HG03520 (cell line): ENCODE results near the gene CAPN11.

Experiments
- ATAC-seq: cut with Tn5 transposase; IDR thresholded peaks from one replicate; pipeline ENCODE4 v1.9.1; 2021; ENCODE audit warnings: mild to moderate bottlenecking, moderate library complexity; ENCODE audit not compliant: unreplicated experiment

CAPN11 gene

DNA sequence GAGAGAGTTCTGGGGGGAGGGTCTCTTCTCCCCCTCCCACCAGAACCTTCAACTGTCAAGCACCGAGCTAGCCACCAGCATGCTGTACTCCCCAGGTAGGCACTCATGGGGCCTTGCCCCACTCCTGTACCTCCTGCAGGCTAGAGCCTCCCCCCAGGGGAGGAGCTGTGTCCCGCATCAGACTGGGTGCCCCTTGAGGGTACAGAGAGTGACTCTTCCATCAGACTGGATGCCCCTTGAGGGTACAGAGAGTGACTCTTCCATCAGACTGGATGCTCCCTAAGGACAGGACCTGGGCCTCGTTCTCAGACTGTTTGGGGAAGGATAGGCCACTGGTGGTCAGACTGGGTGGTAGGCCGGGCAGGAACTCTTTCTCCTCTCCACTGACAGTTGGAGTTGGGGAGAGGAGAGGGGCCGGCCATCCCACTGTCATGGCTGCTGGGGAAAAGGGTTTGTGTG, at the start of gene CAPN11:
Gene CAPN11, plus strand, starts transcription at position 51 of the 459 bp plus-strand sequence. Its CDS starts 29 bp downstream, at position 80.
- ATAC-seq: no peak

GRCh38 chr6:44109212-44109611, 49.4 kb upstream of the CAPN11 start:
- no peak for ATAC-seq

GRCh38 chr6:44110005-44110676, 48.5 kb upstream of the CAPN11 start:
- no peak for ATAC-seq

DNA sequence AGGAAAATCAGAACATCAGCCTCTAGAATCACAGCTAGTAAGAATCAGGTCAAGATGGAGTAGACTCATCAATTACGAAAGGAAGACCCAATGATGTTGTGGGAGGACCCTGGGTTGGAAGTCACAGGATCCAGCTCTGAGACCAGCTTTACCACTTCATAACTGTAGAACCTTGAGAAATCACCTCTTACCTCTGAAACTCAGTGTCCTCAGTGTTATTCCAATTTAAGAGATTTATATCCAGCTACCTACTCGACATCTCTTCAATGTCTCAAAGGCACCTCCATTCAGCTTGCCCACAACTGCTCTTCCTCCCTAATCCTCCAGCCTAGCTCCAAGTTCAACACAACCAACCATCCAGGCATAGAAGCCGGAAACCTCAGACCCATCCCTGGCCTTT, 47.7 kb upstream of the CAPN11 start:
- no peak for ATAC-seq

- ATAC-seq: no peak
Measured at GRCh38 chr6:44111434-44112417, 46.9 kb upstream of the CAPN11 start.

DNA sequence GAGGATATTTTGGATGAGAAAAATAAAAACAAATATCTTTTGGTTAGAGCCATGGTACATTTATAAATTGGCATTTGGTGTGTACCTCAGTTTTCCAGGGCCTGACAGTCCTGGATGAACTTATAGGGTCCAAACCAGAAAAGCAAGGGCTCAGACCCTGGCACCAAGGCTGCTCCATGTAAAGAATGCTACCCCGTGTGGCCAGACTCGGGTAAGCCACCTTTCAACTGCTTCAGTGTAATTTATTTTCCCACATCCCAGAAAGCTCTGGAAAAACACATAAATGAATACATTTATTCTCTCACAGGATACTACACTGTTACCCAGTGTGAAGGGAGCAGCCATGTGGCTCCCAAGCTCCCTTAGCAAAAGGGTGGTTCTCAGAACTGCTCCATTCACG, 45.2 kb upstream of the CAPN11 start:
- no peak for ATAC-seq

DNA sequence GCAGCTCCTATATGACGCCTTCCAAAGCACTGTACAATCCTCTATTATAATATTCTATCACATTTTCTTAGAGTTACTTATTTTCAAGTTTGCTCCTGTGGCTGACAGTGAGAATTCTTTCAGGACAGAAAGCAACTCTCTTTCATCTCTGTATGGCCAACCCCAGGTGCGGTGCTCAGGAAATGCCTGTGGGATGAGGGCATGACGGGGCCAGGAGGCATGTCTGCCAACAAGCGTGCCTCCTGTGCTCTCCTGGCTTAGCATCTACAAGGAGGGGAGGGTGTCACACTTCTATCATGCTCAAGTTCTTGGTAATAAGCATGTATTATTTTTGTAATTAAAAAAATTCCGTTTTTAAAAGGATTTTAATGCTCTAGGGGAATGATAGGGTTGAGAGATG, 42.8 kb upstream of the CAPN11 start:
- no peak for ATAC-seq

DNA sequence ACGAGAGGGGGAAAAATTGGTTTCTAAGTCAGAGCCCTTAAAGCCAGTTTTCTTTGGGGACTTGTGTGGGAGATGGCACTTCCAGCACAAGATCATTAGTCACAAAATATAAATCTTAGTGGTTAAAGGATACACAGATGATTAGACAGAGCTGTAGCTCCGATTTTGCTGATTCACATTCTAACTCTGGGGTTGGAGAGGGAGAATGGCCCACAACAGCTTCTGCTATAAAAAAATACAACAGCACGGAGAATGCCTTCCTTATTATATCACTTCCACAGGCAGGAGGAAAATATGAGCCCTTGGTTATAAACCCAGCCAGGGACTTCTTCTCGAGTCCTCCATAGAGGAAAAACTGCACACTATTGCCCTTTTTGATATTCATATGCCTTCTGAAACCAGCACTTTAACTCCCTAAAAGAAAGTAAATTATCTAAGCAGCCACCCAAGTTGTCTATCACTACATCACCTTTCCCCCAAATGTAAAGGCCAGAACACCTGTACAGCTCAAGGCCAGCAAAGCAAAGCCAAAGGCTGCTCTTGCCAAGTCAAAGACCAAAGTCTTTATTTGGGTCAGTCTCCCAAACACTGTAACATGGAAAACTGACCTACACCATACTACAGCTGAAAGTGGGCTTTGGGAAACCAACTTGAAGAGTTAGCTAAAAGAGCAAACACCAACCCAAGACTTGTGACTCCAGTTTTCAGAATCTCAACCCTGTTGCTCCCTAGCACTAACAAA, 41.8 kb upstream of the CAPN11 start:
- no peak for ATAC-seq

DNA sequence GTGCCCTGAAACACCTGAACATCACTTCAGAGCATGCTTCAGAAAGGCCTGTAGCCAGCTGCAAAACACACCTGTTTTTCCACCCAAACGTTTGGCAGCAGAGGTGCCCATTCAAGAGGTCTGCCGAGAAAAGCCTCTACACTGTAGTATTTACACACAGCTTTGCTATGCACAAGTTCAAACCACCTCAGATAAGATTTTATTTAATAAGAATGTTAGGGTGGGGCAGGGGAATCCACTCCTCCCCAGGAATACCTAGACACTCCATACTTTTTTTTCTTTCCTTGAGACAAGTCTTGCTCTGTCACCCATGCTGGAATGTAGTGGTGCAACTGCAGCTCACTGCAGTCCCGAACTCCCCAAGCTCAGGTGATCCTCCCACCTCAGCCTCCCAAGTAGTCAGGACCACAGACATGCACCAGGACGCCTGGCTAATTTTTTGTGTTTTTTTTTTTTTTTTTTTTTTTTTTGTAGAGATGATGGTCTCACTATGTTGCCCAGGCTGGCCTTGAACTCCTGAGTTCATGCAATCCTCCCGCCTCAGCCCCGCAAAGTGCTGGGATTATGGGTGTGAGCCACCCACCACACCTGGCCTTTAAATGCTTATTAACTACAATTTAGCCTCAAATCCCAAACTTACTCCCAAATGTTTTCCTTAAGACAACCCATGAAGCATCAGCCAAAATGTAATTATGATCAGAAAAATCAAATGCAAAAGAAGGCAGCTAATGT, 41.1 kb upstream of the CAPN11 start:
- ATAC-seq: no peak

DNA sequence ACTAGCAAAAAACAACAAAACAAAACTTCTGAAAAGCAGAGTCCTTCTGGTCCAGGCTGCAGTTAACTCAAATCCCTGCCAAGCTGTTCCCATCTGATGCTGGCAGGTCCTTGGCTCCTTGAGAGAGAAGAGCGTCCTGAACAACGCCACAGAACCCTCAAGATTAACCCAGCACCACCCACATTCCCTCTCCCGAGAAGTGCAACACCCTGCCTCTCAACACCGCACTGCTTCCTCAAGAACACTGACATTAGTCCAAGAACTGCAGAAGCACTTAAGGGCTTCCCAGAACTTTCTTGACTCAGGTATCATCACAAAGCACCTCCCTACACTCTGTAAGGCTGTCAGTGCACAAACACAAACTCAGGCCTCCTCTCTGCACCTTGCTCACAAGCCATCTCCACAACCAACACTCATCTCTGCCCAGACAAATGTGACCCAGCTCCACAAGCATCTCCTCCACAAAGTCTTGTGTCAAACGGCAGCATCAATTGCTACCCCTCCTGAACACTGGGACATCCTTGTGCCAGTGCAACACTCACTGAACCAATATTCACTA, 38.8 kb upstream of the CAPN11 start:
- ATAC-seq: no peak

DNA sequence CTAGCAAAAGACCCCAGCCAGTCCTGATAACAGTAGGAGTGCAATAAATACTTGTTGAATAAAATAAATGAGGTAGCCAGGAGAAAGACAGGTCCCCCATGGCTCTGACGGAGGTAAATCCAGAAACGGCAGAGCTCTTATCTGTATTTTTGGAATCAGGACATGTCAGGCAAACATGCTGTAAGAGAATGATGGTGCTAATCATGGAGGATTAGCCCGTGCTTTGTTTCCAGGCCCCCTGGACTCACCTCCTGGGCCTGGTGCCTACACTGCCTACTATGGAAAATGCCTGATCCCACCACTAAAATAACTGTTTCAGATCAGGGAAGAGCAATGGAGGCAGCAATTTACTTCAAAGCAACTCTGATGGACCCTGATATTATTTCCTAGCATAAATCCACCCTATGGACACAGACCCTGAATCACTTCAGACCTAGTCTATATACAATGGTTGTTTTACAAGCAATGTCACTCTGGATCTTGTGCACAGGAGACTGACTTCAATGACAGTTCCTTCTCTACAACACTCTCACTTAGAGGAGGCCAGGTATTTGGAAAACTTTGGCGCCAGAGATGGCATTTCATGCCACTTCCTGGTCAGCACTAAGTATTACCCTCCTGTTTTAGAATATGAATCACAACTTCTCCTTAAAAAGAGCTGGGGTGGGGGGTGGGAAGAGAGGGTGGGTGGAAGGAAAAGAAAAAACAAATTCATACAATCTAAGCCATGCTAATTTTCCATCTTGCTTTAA, 37.8 kb upstream of the CAPN11 start:
- ATAC-seq: no peak

GRCh38 chr6:44122801-44123200, 35.8 kb upstream of the CAPN11 start:
- ATAC-seq: no peak

DNA sequence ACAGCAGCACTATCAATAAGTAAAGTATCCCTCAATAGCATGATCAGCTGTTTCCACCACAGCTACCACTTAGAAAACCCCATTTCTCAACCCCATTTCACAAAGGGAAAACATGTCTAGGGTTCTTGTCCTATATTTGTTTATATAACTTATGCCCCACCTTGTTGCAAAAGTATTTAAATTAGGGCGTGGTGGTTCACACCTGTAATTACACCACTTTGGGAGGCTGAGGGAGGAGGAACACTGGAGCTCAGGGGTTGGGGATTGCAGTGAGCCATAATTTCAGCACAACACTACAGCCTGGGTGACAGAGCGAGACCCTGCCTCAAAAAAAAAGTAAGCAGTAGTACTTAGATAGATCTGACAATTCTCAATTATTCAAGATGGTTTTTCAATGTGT, 35.1 kb upstream of the CAPN11 start:
- ATAC-seq: no peak

GRCh38 chr6:44126320-44127149, 32.1 kb upstream of the CAPN11 start:
- ATAC-seq: peak; percentile 33

DNA sequence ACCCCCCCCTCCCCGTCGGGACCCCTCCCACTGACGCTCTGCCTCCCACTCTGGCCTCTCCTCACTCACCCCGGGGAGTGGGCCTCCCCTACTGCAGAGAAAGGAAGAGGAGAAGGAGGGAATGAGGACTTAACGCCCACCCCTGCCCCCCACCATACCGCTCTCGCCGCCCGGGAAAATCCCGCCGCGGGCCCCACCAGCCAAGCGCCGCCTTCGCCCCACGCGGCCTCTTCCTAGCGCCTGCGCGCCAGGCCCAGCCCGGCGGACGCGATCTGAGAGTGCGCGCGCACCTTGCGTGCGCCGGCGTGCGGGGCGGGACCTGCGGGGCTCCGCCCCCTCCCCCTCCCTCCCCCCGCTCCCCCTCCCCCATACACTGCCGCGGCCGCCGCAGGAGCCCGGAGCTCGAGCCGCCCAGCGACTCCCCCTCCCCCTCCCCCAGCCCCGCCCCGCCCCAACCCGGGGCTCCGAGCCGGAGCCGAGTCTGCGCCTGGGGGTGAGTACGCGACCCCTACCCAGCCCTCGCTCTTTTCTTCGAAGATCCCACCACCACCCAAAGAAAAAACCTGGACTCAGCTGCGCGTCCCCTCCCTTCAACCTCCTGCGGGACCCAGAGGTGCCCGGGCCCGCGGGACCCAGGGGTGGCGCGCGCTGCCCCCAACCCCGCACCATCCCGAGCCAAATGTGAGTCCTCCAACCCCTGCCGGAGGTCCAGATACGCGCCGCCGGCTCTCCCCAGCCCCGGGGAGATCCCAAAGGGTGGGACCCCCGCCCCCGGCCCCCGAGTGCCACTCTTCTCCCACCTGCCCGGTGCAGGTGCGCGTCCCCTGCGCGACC, 31.2 kb upstream of the CAPN11 start, which contains the start of the genes MRPL14 and TMEM63B:
Gene MRPL14, minus strand, starts transcription at position 267 of the 834 bp plus-strand sequence. CDS start 10,841 bp downstream, outside the sequence.
Gene TMEM63B, plus strand, starts transcription at position 369 of the 834 bp plus-strand sequence. CDS start 7,031 bp downstream, outside the sequence.
- ATAC-seq: peak; percentile 66

DNA sequence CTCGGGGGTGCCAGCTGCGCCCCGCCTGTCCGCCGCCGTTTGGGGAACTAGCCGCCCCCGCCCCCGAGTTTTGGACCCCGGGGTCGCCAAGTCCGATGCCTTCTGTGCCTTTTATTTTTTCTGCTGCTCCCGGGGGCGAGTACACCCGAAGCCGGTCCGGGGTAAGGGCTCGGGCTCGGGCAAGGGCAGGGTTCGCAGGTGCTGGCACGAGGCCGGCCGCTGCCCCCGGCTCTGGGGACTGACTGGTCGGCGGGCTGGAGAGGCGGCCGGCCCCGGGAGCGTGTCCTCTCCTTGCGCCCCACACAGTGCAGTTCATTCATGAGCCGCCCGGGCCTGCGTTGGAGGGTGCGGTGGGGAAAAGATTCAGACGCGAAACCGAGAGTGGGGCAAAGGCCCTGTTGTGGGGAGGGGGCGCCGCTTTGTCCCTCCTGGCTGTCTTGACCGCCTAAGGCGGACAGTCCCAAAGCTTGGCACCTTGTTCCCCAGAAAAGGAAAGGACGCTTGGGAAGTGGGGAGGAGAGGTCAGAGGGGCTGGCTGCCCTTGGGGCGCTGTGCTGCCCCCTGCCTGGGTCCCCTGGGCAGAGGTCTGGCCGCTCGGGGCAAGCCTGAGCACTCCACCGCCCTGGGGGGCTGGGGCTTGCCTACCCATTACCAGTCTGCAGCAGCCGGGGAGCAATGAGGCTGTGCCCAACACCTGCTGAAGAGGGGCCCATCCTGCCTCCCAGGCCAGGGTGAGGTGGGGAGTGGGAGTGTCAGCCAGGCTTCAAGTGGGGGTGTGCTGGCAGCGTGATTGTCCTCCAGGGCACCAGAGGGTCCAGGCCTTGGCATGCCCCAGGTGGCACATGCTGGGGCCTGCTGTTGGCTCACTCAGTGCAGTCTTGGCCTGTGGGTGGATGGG, 30.4 kb upstream of the CAPN11 start:
- ATAC-seq: no peak
